Fibroblast of lung (primary cell): Measurements from ENCODE around the gene CNTN4. TPM values are rescaled to one million over a fixed set of nuclear protein-coding genes. Genes with fewer than 3 reads are reported as not detected.

Experiments used
- DNase-seq, 2 donors: peaks; one replicate each; pipeline versions ENCODE4 v3.0.0 to v3.0.0-alpha.2; 2010; ENCODE audit warnings: low read depth in 2 of 2
- H2AFZ ChIP-seq: 2 replicates; pipeline ENCODE4 v1.5.1; 2012; ENCODE audit warnings: low read length, control low read depth, inconsistent platforms
- H3K27ac ChIP-seq: 2 replicates; pipeline ENCODE4 v1.5.1; 2011; ENCODE audit warnings: low read length, control low read depth; ENCODE audit not compliant: insufficient read depth
- H3K27me3 ChIP-seq: 2 replicates; pipeline ENCODE4 v1.5.1; 2011; ENCODE audit warnings: mild to moderate bottlenecking, low read length; ENCODE audit not compliant: control insufficient read depth, insufficient read depth
- H3K36me3 ChIP-seq: 2 replicates; pipeline ENCODE4 v1.5.1; 2011; ENCODE audit warnings: low read length; ENCODE audit not compliant: control insufficient read depth, insufficient read depth
- H3K4me1 ChIP-seq: 2 replicates; pipeline ENCODE4 v1.5.1; 2011; ENCODE audit warnings: low read length; ENCODE audit not compliant: control insufficient read depth, insufficient read depth; ENCODE audit errors: extremely low read depth
- H3K4me2 ChIP-seq: 2 replicates; pipeline ENCODE4 v1.5.1; 2011; ENCODE audit warnings: low read length, control low read depth; ENCODE audit not compliant: insufficient read depth; ENCODE audit errors: extremely low read depth
- H3K4me3 ChIP-seq, 4 experiments: fragments of 200-600 bp in 1 of 4; sonication (generic) in 1 of 4; replicated peaks in 1 of 4; 2 replicates each; pipeline ENCODE4 v1.5.1; 2011 to 2016; ENCODE audit warnings: low read length in 4 of 4, low read depth in 3 of 4, mild to moderate bottlenecking in 3 of 4, control low read depth in 2 of 4, inconsistent platforms in 1 of 4, mixed read lengths in 1 of 4; ENCODE audit not compliant: insufficient read depth in 1 of 4; ENCODE audit errors: control extremely low read depth in 1 of 4
- H3K79me2 ChIP-seq: 2 replicates; pipeline ENCODE4 v1.5.1; 2012; ENCODE audit warnings: mild to moderate bottlenecking, low read length, inconsistent platforms; ENCODE audit not compliant: control insufficient read depth, insufficient read depth
- H3K9ac ChIP-seq: 2 replicates; pipeline ENCODE4 v1.5.1; 2011; ENCODE audit warnings: mild to moderate bottlenecking, low read length, control low read depth; ENCODE audit not compliant: insufficient read depth
- H3K9me3 ChIP-seq: 2 replicates; pipeline ENCODE4 v1.5.1; 2012; ENCODE audit warnings: low read depth, low read length; ENCODE audit not compliant: control insufficient read depth, insufficient read depth
- H4K20me1 ChIP-seq: 2 replicates; pipeline ENCODE4 v1.5.1; 2011; ENCODE audit warnings: low read length; ENCODE audit not compliant: control insufficient read depth, insufficient read depth; ENCODE audit errors: extremely low read depth
- EZH2 ChIP-seq: IDR thresholded peaks from 2 replicates; pipeline ENCODE4 v1.5.1; 2012; ENCODE audit warnings: low read length, control low read depth, mild to moderate bottlenecking; ENCODE audit errors: missing control alignments
- polyA plus RNA-seq, 2 donors: library from polyadenylated mRNA; depleted of rRNA in 1 of 2; stranded (reverse) in 1 of 2; unstranded in 1 of 2; fragments of >200 nt; gene quantifications; 2 replicates each; pipeline ENCODE4 v1.2.1, GENCODE V29; 2011 to 2012; ENCODE audit warnings: missing spikeins in 1 of 2
- total RNA-seq: library from RNA; depleted of rRNA; stranded (reverse); fragments of >200 nt; gene quantifications from 2 replicates; pipeline ENCODE4 v1.2.1, GENCODE V29; 2014
- TF ChIP-seq, protein P1 (sequence below), 2 donors: IDR thresholded peaks in 1 of 2; conservative IDR thresholded peaks in 1 of 2; 1 replicate in 1 of 2; 2 replicates in 1 of 2; pipeline ENCODE4 v1.5.1; 2011 to 2012; ENCODE audit warnings: low read length in 2 of 2, control low read depth in 1 of 2, inconsistent platforms in 1 of 2, low read depth in 1 of 2, mild to moderate bottlenecking in 1 of 2

Gene CNTN4
- total and polyA plus RNA-seq, 2 donors (not counting 1 experiment from before 2014, with no cell fraction given): 0.17 to 0.69 TPM

DNA sequence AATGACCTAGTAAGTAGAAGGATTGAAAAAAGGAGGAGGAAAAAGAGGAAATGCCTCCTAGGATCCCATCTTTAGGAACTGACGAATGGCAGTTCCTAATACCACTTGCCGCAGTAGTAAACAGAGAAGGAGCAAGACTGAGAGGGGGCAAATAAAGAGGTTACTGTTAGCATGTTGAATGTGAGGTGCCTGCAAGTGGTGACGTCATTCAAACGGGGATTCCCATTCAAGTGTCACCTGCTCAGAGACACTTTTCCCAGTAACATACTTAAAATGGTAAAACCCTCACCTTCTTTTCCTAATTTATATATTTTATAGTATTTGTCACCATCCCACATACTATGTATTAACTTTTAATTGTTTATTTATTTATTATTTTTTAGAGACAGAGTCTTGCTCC, 832.6 kb downstream of the CNTN4 start:
- H3K9ac ChIP-seq: no peak overlapping the region
- no peak overlapping the region for H3K27ac ChIP-seq
- TF ChIP-seq EZH2: no peak
- TF ChIP-seq, protein P1, sequence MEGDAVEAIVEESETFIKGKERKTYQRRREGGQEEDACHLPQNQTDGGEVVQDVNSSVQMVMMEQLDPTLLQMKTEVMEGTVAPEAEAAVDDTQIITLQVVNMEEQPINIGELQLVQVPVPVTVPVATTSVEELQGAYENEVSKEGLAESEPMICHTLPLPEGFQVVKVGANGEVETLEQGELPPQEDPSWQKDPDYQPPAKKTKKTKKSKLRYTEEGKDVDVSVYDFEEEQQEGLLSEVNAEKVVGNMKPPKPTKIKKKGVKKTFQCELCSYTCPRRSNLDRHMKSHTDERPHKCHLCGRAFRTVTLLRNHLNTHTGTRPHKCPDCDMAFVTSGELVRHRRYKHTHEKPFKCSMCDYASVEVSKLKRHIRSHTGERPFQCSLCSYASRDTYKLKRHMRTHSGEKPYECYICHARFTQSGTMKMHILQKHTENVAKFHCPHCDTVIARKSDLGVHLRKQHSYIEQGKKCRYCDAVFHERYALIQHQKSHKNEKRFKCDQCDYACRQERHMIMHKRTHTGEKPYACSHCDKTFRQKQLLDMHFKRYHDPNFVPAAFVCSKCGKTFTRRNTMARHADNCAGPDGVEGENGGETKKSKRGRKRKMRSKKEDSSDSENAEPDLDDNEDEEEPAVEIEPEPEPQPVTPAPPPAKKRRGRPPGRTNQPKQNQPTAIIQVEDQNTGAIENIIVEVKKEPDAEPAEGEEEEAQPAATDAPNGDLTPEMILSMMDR (conservative IDR thresholded peaks at IDR 0.05 in 1 of 2, IDR thresholded peaks at IDR 0.05 in 1 of 2; ENCODE audit: low read depth in 1 of 2, low read length in 2 of 2): no peak
- no peak for DNase-seq
- H3K79me2 ChIP-seq: no peaks in the 10 kb centered on the region
- no peak overlapping the region for H3K4me3 ChIP-seq
- no peaks in the 10 kb centered on the region for H3K9me3 ChIP-seq
- no peak overlapping the region for H3K4me2 ChIP-seq
- no peaks in the 10 kb centered on the region for H4K20me1 ChIP-seq
- H2AFZ ChIP-seq: no peak overlapping the region
- no peaks in the 10 kb centered on the region for H3K27me3 ChIP-seq
- no peaks in the 10 kb centered on the region for H3K4me1 ChIP-seq
- H3K36me3 ChIP-seq: no peaks in the 10 kb centered on the region

DNA sequence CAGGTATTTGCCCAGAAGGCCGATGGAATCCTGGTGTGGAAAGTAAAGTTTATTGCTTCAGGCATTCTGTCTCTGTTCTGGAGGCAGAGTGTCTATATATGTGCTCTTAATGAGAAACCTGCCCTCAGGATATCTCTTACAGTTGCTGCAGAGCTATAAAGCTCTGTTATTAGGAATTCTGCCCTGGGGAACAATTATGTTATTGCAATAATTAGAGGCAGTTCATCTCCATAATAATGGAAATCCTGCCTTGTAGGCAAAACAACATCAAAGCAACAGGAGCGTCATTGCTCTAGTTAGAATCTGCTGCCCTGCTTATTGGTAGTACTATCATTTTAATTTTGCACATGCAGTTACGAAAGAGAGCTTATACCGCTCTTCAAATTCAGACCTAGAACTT, 835.9 kb downstream of the CNTN4 start:
- Histone ChIP-seq H3K79me2 (no peaks in the 10 kb centered on the region), H3K9me3 (no peaks in the 10 kb centered on the region), H3K4me1 (no peaks in the 10 kb centered on the region), H3K9ac (no peak overlapping the region), H3K4me3 (no peak overlapping the region), H2AFZ (no peak overlapping the region), H3K27ac (no peak overlapping the region), H3K4me2 (no peak overlapping the region), H4K20me1 (no peaks in the 10 kb centered on the region), H3K27me3 (no peaks in the 10 kb centered on the region), H3K36me3 (no peaks in the 10 kb centered on the region)
- DNase-seq: no peak
- no peak for TF ChIP-seq EZH2
- TF ChIP-seq, protein P1 (conservative IDR thresholded peaks at IDR 0.05 in 1 of 2, IDR thresholded peaks at IDR 0.05 in 1 of 2; ENCODE audit: low read depth in 1 of 2, low read length in 2 of 2): no peak

DNA sequence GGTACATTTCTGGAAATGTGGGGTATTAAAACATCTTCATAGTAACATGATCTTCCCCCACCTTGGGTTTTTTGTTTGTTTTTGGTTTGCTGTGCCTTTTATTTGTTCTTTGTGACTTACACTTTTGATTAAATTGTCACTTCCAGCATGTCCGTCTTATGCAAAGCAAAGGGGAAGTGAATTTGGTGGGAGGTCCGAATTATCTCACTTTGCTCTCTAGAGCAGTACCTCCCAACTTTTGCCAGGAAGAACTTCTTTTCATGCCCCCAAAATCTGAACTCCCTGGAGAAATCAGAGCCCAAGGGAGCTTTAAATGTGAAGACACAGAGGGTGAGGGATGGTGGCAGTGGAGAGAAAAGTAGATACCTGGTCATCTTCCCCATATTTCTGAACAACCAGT, 838.4 kb downstream of the CNTN4 start:
- Histone ChIP-seq H3K27me3 (no peaks in the 10 kb centered on the region), H2AFZ (no peak overlapping the region), H3K36me3 (no peaks in the 10 kb centered on the region), H3K4me3 (no peak overlapping the region), H3K9ac (no peak overlapping the region), H3K9me3 (no peaks in the 10 kb centered on the region), H3K4me2 (no peak overlapping the region), H3K27ac (no peak overlapping the region), H4K20me1 (no peaks in the 10 kb centered on the region), H3K79me2 (no peaks in the 10 kb centered on the region), H3K4me1 (no peaks in the 10 kb centered on the region)
- no peak for TF ChIP-seq EZH2
- TF ChIP-seq, protein P1 (conservative IDR thresholded peaks at IDR 0.05 in 1 of 2, IDR thresholded peaks at IDR 0.05 in 1 of 2; ENCODE audit: low read depth in 1 of 2, low read length in 2 of 2): no peak
- no peak for DNase-seq
